Effector memory CD4-positive, alpha-beta T cell (primary cell): ENCODE data around the gene DNAI7.

ENCODE experiments used
- DNase-seq, 3 donors: peaks; one replicate each; pipeline ENCODE4 v3.0.0-alpha.2; 2020
- H3K27ac ChIP-seq: 2 replicates; pipeline ENCODE4 v1.7.0; 2013; ENCODE audit warnings: mild to moderate bottlenecking, low read length, moderate library complexity; ENCODE audit not compliant: insufficient read depth, poor library complexity, severe bottlenecking
- H3K27me3 ChIP-seq: replicated peaks from 2 replicates; pipeline ENCODE4 v1.7.0; 2013; ENCODE audit warnings: mild to moderate bottlenecking, low read length; ENCODE audit not compliant: insufficient read depth, control insufficient read depth, poor library complexity, severe bottlenecking
- H3K36me3 ChIP-seq: 2 replicates; pipeline ENCODE4 v1.7.0; 2013; ENCODE audit warnings: mild to moderate bottlenecking, low read length, moderate library complexity; ENCODE audit not compliant: control insufficient read depth, insufficient read depth
- H3K4me1 ChIP-seq: 2 replicates; pipeline ENCODE4 v1.7.0; 2013; ENCODE audit warnings: low read length, mild to moderate bottlenecking; ENCODE audit not compliant: control insufficient read depth, insufficient read depth, poor library complexity, severe bottlenecking
- H3K4me3 ChIP-seq: 2 replicates; pipeline ENCODE4 v1.7.0; 2013; ENCODE audit warnings: low read length, low read depth, mild to moderate bottlenecking; ENCODE audit not compliant: insufficient read depth, poor library complexity, severe bottlenecking
- H3K9me3 ChIP-seq: 2 replicates; pipeline ENCODE4 v1.7.0; 2013; ENCODE audit warnings: mild to moderate bottlenecking, low read length, moderate library complexity; ENCODE audit not compliant: control insufficient read depth

The DNAI7 gene

GRCh38 chr12:25083211-25083610 is 111.7 kb downstream of the DNAI7 start:
- no peak for DNase-seq
- H3K36me3 ChIP-seq = peaks cover 41% of the 10 kb centered on the region
- no peak overlapping the region for H3K27ac ChIP-seq
- no peak overlapping the region for H3K4me3 ChIP-seq
- H3K27me3 ChIP-seq = no peaks in the 10 kb centered on the region
- H3K9me3 ChIP-seq = no peaks in the 10 kb centered on the region
- no peaks in the 10 kb centered on the region for H3K4me1 ChIP-seq

GRCh38 chr12:25082628-25083027 is 112.3 kb downstream of the DNAI7 start:
- Histone ChIP-seq H3K36me3 (peaks cover 39% of the 10 kb centered on the region), H3K4me1 (no peaks in the 10 kb centered on the region), H3K27ac (no peak overlapping the region), H3K27me3 (no peaks in the 10 kb centered on the region), H3K4me3 (no peak overlapping the region), H3K9me3 (no peaks in the 10 kb centered on the region)
- no peak for DNase-seq

GRCh38 chr12:25079393-25079792 is 115.6 kb downstream of the DNAI7 start:
- H3K4me3 ChIP-seq = no peak overlapping the region

GRCh38 chr12:25074954-25075353 is 120.0 kb downstream of the DNAI7 start:
- no peaks in the 10 kb centered on the region for H3K4me1 ChIP-seq
- H3K27ac ChIP-seq = no peak overlapping the region
- H3K9me3 ChIP-seq = no peaks in the 10 kb centered on the region
- H3K36me3 ChIP-seq = peaks cover 10% of the 10 kb centered on the region
- DNase-seq = no peak
- no peaks in the 10 kb centered on the region for H3K27me3 ChIP-seq
- H3K4me3 ChIP-seq = no peak overlapping the region

More at GRCh38 chr12:25079393-25079792, 115.6 kb downstream of the DNAI7 start:
- Histone ChIP-seq H3K4me1 (no peaks in the 10 kb centered on the region), H3K36me3 (peaks cover 22% of the 10 kb centered on the region), H3K27ac (no peak overlapping the region), H3K27me3 (no peaks in the 10 kb centered on the region), H3K9me3 (no peaks in the 10 kb centered on the region)
- DNase-seq = no peak

DNA sequence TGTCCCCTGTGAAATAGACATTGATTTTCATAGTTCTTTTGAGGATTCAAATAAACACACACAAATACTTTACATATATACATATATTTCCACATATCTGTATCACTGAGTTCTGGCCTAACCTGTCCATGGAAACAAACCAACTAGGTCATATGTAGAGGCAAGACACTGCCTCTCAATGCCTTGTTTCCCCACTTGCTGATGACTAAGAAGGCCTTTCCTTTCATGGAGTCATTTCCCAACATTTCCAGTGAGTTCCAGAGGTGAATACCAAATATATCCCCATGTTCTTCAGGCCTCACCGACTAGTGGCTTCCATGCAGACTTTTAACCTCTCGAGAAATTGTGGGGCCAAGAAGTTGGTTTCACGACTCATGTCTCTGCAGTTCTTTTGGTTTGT is 120.8 kb downstream of the DNAI7 start:
- no peak overlapping the region for H3K4me3 ChIP-seq
- no peaks in the 10 kb centered on the region for H3K9me3 ChIP-seq
- H3K4me1 ChIP-seq = no peaks in the 10 kb centered on the region
- no peak overlapping the region for H3K27ac ChIP-seq
- H3K27me3 ChIP-seq = no peaks in the 10 kb centered on the region
- no peak for DNase-seq
- peaks cover 7% of the 10 kb centered on the region for H3K36me3 ChIP-seq

GRCh38 chr12:25072906-25073650 is 121.9 kb downstream of the DNAI7 start:
- DNase-seq = no peak
- H3K4me1 ChIP-seq = no peaks in the 10 kb centered on the region
- H3K36me3 ChIP-seq = peaks cover 13% of the 10 kb centered on the region
- no peak overlapping the region for H3K27ac ChIP-seq
- H3K9me3 ChIP-seq = no peaks in the 10 kb centered on the region
- H3K27me3 ChIP-seq = no peaks in the 10 kb centered on the region
- H3K4me3 ChIP-seq = no peak overlapping the region

DNA sequence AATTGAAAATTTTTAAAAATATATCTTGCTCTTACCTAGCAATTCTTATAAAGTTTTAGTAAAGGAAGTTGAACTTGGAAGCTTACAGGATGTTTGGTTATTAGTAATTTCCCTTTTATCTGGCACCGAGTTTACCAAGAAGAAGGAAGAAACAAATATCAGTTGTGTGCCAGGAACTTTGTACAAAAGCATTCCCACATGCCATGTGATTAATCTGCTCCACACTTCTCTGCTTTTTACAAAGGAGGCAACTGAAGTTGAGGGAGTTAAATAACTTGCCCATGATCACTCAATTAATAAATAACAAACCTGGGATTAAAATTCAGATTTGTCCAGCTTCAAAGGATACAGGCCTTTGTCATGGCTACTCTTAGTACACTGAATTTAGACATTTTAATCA is 123.6 kb downstream of the DNAI7 start:
- no peak overlapping the region for H3K27ac ChIP-seq
- H3K4me1 ChIP-seq = no peaks in the 10 kb centered on the region
- H3K27me3 ChIP-seq = no peaks in the 10 kb centered on the region
- DNase-seq = no peak
- peaks cover 27% of the 10 kb centered on the region for H3K36me3 ChIP-seq
- H3K4me3 ChIP-seq = no peak overlapping the region
- no peaks in the 10 kb centered on the region for H3K9me3 ChIP-seq

DNA sequence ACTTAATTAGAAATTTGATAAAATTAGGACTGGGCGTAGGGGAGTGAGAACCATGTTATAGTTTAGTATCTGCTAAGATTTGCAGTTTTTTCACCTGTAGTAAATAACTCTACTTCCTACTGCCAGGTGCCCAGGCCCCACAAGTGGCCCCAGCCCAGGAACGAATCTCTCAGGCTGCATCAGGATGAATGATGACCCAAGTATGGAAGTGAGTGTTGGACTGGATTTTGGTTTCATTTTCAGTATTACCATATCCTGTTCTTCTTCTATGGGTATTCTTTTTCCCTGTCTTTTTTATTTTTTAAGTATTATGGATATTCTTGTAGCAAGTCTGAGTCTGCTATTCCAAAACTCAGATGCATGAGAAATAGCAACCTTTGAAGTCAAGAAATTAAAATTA is 125.7 kb downstream of the DNAI7 start:
- Histone ChIP-seq H3K36me3 (peaks cover 37% of the 10 kb centered on the region), H3K9me3 (no peaks in the 10 kb centered on the region), H3K27ac (no peak overlapping the region), H3K27me3 (no peaks in the 10 kb centered on the region), H3K4me3 (no peak overlapping the region), H3K4me1 (no peaks in the 10 kb centered on the region)
- DNase-seq = no peak

- Histone ChIP-seq H3K36me3 (peaks cover 45% of the 10 kb centered on the region), H3K4me1 (no peaks in the 10 kb centered on the region), H3K4me3 (no peak overlapping the region), H3K9me3 (no peaks in the 10 kb centered on the region), H3K27me3 (no peaks in the 10 kb centered on the region), H3K27ac (no peak overlapping the region)
- DNase-seq = no peak
These were observed 129.9 kb downstream of the DNAI7 start for GRCh38 chr12:25065035-25065434.

DNA sequence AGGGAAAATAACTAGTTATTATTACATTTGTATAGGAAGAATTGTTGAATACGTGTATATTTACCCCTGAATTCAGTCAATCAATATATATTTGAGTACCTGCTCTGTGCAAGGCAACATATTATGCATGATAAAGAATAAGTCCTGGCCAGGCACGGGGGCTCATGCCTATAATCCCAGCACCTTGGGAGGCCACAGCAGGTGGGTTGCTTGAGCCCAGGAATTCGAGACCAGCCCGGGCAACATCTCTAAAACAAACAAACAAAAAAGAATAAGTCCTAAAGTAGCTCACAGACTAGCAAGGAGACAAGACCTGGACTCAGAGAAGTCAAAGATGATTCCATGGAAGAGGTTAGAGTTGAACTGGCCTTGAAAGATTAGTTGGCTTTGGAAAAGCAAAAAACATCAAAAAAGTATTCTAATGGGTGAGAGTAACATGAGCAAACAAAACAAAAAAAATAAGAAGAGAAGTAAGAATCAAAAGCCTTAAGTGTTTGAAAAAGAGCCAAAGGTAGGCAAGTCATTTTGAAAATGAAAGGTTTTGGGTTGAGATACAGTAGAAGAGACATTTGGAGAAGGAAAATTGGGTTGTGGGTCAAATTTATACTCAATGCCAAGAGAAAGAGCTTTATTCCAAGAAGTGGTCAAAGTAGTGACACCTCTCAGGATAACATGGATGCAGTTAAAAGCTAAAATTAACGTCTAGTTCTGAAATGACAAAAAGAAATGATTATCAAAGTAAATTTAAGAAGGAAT is 130.9 kb downstream of the DNAI7 start:
- Histone ChIP-seq H3K27ac (no peak overlapping the region), H3K27me3 (no peaks in the 10 kb centered on the region), H3K4me1 (no peaks in the 10 kb centered on the region), H3K36me3 (peaks cover 40% of the 10 kb centered on the region), H3K9me3 (no peaks in the 10 kb centered on the region), H3K4me3 (no peak overlapping the region)
- no peak for DNase-seq
